Measurements from ENCODE around the gene IGSF21.

DNA sequence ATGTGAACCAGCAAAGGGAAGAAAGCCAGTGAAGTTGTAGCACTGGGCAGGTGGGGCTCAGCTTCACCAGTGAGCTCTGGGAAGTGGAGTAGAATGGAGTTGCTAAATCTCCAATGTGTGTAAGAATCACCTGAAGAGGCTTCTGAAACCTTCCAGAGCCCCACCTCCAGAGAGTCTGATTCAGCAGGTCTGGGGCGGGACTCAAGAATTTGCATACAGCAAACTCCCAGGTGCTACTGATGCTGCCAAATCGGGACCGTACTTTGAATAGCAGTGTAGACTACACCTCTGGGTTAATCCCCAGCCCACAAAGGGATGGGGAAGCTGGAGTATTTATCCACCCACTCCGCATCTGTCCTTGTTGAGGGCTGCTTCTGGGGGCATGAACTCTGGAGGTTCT lies 154.3 kb downstream of the IGSF21 start:
- TF ChIP-seq, protein P1, sequence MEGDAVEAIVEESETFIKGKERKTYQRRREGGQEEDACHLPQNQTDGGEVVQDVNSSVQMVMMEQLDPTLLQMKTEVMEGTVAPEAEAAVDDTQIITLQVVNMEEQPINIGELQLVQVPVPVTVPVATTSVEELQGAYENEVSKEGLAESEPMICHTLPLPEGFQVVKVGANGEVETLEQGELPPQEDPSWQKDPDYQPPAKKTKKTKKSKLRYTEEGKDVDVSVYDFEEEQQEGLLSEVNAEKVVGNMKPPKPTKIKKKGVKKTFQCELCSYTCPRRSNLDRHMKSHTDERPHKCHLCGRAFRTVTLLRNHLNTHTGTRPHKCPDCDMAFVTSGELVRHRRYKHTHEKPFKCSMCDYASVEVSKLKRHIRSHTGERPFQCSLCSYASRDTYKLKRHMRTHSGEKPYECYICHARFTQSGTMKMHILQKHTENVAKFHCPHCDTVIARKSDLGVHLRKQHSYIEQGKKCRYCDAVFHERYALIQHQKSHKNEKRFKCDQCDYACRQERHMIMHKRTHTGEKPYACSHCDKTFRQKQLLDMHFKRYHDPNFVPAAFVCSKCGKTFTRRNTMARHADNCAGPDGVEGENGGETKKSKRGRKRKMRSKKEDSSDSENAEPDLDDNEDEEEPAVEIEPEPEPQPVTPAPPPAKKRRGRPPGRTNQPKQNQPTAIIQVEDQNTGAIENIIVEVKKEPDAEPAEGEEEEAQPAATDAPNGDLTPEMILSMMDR (IDR thresholded peaks at IDR 0.05; ENCODE audit: low read length) = no peak
- no peak for TF ChIP-seq EZH2 (IDR thresholded peaks at IDR 0.05; ENCODE audit: borderline replicate concordance, low read length)

Data from OCI-LY1 (cell line).